ENCODE data around the gene NLRP11. TPM values are rescaled to one million over a fixed set of nuclear protein-coding genes. Genes with fewer than 3 reads are reported as not detected.

Gene NLRP11
- total RNA-seq: not detected
- long read RNA-seq: 0 reads

DNA sequence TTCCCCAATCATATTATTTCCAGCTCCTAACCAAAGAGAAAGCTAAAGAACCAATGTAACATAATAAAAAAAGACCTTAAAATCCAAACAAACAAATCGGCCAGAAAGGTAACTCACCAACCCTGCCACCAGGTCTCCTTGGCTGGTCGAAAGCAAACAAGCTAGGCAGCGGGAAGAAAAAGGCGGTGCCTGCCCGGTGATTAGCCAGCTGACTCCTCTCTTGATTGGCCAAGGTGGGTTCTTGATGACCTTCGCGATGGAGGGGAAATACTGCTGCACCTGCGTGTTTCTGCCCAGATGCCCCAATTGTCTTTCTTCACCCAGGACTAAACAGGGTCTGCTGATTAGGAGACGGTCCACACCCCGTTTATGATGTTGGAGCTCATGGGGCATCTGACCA, at the start of gene NLRP11:
NLRP11 (minus strand) TSS at position 154 of the 400 bp plus-strand sequence. CDS start 13,825 bp downstream, outside the sequence.
- DNase-seq (ENCODE audit: missing footprints): no peak
- ATAC-seq: no peak
- intact Hi-C loops (cut with DNase I): no loop called here

DNA sequence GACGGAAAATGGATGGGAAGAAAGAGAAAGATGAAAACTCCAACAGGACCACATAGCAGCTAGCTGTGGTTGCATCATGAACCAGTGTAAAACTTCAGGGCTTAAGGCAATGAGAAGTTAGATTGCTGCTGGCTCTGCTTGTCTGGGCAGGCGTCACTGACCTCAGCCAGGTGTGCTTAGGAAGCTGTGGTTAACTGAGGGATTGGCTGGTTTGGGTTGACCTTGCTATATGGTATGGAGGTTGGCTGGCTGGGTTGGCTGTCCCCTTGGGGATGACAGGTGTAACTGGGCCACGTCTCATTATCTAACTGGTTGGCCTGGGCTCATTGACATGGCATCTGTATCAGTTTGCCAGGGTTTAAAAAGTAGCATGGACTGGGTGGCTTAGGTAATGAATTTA, 45.4 kb upstream of the NLRP11 start:
- ATAC-seq (no peak), DNase-seq (ENCODE audit: missing footprints) (no peak)
- intact Hi-C loops (cut with DNase I): no loop called here

DNA sequence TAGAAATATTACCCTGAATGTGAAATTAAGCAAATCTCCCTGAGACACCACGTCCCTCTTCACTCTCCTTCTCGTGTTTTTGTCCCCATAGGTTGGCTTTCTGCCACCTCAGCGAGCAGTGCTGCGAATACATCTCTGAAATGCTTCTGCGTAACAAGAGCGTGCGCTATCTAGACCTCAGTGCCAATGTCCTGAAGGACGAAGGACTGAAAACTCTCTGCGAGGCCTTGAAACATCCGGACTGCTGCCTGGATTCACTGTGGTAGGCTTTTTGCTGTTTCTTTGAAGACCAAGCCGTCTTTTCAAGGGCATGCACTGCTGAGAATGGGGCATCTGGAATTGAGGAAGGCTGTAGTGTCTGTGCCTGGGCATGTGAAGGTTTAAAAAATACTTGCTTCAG, 38.9 kb upstream of the NLRP11 start:
- ATAC-seq: no peak
- intact Hi-C loops (cut with DNase I): no loop called here
- DNase-seq (ENCODE audit: missing footprints): no peak

DNA sequence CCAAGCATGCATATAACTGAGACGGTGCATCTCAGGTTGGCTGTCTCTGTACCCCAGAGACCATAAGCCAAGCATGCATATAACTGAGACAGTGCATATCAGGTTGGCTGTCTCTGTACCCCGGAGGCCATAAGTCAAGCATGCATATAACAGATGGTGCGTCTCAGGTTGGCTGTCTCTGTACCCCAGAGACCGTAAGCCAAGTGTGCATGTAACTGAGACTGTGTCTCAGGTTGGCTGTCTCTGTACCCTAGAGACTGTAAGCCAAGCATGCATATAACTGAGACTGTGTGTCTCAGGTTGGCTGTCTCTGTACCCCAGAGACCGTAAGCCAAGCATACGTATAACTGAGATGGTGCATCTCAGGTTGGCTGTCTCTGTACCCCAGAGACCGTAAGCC, 35.3 kb upstream of the NLRP11 start:
- no peak for ATAC-seq
- DNase-seq (ENCODE audit: missing footprints): no peak
- intact Hi-C loops (cut with DNase I): no loop called here

DNA sequence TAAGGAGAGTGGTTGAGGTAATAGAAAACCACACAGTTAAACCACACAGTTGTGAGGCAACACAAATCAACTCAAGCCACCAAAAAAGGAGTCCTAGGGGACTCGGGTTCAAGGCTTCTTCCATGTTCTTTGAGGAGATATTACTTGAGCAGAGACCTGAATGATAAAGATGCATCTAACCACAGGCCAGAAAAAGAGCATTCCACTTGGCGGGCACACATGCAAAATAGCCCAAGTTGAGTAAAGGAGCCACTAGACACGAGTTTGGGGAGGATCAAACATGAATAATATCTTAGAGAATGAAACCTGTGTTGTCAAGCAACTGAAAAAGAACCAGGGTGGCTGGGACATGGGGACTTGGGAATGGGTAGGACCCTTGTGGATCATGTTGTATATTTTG, 34.7 kb upstream of the NLRP11 start:
- intact Hi-C loops (cut with DNase I): no loop called here
- ATAC-seq (no peak), DNase-seq (ENCODE audit: missing footprints) (no peak)

DNA sequence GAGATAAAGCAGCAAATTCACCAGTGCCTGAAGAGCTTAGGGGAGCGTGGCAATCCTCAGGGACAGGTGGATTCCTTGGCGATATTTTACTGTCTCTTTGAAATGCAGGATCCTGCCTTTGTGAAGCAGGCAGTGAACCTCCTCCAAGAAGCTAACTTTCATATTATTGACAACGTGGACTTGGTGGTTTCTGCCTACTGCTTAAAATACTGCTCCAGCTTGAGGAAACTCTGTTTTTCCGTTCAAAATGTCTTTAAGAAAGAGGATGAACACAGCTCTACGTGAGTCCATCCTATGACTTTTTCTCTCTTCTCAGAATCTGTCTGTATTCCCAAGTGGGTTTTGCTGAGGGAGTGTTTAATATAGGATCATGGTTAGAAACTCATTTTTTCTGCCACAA, 27.2 kb upstream of the NLRP11 start:
- intact Hi-C loops (cut with DNase I): no loop called here
- ATAC-seq (no peak), DNase-seq (ENCODE audit: missing footprints) (no peak)

DNA sequence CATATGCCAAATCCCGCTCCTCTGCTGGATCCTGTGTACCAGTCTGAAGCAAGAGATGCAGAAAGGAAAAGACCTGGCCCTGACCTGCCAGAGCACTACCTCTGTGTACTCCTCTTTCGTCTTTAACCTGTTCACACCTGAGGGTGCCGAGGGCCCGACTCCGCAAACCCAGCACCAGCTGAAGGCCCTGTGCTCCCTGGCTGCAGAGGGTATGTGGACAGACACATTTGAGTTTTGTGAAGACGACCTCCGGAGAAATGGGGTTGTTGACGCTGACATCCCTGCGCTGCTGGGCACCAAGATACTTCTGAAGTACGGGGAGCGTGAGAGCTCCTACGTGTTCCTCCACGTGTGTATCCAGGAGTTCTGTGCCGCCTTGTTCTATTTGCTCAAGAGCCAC, 26.6 kb upstream of the NLRP11 start:
- intact Hi-C loops (cut with DNase I): no loop called here
- ATAC-seq: no peak

DNA sequence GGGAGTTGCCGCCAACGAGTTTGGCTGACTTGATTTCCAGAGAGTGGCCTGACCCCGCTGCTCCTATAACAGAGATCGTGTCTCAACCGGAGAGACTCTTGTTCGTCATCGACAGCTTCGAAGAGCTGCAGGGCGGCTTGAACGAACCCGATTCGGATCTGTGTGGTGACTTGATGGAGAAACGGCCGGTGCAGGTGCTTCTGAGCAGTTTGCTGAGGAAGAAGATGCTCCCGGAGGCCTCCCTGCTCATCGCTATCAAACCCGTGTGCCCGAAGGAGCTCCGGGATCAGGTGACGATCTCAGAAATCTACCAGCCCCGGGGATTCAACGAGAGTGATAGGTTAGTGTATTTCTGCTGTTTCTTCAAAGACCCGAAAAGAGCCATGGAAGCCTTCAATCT, 26.2 kb upstream of the NLRP11 start:
- ATAC-seq (no peak), DNase-seq (ENCODE audit: missing footprints) (no peak)
- intact Hi-C loops (cut with DNase I): no loop called here

More for the DNA sequence above, 26.6 kb upstream of the NLRP11 start:
- DNase-seq (ENCODE audit: missing footprints): no peak

DNA sequence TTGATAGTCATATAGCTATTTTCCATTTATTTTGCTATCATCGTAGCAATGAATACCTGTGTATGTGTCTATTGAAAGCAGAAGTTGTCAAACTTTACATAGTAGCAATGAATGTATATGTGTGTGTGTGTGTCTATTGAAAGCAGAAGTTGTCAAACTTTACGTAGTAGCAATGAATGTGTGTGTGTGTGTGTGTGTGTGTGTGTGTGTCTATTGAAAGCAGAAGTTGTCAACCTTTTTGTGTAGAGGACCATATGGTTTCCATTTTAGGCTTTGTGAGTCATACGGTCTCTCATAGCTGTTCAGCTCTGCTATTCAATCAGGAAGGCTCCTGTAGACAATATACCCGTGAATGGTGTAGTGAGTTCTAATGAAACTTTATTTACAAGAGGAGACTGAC, 25.4 kb upstream of the NLRP11 start:
- DNase-seq (ENCODE audit: missing footprints): no peak
- intact Hi-C loops (cut with DNase I): no loop called here
- ATAC-seq: no peak

DNA sequence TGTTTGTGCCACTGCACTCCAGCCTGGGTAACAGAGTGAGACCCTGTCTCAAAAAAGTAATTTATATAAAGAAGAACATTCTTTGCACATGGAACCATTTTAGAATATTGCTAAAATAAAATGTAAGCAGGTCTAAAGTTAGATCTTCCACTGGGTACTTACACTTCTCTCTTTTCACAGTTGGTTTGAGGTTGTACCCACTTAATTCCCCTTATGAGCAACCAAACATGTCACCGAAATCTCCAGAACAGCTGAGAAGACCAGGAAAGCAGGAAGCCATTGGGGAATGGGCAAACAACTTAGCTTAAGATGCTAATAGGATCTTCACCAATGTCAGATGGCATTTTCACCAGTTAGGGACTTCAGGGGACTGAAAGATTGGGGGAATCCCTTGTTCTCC, 23.4 kb upstream of the NLRP11 start:
- no peak for DNase-seq (ENCODE audit: missing footprints)
- no peak for ATAC-seq
- intact Hi-C loops (cut with DNase I): no loop called here

DNA sequence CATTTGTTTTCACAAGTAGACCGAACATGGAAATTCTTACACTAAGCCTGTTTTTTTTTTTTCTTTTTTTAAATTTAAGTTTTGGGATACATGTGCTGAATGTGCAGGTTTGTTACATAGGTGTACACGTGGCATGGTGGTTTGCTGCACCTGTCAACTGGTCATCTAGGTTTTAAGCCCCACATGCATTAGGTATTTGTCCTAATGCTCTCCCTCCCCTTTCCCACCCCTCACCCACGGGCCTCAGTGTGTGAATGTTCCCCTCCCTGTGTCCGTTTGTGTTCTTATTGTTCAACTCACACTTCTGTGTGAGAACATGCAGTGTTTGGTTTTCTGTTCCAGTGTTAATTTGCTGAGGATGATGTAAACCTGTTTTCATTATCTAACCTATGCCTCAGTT, 7.1 kb upstream of the NLRP11 start:
- intact Hi-C loops (cut with DNase I): no loop called here
- no peak for DNase-seq (ENCODE audit: missing footprints)
- ATAC-seq: no peak

DNA sequence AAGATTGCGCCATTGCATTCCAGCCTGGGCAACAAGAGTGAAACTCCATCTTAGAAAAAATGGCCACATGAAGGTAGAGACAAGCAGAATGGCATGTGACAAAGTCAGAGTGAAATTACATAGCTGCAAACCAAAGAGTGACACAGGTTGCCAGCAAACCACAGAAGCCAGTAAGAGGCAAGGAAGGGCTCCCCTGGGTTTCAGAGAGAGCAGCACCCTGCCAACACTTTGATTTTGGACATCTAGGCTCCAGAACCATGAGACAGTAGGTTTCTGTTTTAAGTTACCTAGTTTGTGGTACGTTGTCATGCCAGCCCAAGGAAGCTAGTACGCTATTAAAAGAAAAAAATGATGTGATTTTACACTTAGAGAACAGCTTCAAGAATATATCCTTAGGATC, 6.5 kb upstream of the NLRP11 start:
- intact Hi-C loops (cut with DNase I): no loop called here
- no peak for DNase-seq (ENCODE audit: missing footprints)
- ATAC-seq: no peak

DNA sequence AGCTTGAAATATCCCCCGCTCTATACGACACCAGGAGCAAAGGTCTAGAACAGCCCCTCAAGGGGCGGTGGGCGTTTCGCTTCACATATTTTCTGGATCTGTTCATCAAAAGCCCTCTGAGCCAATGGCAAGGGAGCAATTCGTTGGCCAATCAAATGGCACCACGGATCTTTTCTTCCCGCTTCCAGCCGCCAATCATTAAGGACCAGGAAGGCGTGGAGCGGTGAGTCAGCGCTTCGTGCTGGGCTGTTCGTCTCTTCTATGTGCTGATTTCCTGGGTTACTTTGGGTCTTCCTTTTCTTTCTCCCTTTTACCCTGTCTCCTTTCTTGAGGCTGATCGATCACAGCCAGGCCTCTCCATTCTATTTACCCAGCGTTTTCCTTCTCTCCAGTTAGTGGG, 4.5 kb upstream of the NLRP11 start, which contains the start of gene NLRP4:
NLRP4 (plus strand) TSS at position 201 of the 400 bp plus-strand sequence. CDS start 15,541 bp downstream, outside the sequence.
- DNase-seq (ENCODE audit: missing footprints) (no peak), ATAC-seq (no peak)
- intact Hi-C loops (cut with DNase I): no loop called here

DNA sequence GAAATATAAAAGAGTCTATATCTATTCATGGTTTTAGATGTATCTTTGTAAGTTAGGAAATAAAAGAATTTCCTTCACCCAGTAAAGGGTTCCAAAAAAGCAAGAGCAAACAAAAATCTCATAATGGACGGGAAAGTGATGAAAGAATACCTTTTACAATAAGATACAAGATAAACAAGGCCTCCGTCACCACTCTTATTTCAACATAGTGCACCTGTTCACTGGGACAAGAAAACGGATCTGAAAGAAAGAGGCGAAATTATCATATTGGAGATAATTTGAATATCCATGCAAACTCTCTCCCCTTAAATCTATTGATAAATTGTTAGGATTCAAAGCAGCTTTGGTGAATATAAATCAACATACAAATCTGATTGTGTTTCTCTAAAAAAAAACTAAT, 877 bp upstream of the NLRP11 start:
- DNase-seq (ENCODE audit: missing footprints) (no peak), ATAC-seq (no peak)
- intact Hi-C loops (cut with DNase I): no loop called here

DNA sequence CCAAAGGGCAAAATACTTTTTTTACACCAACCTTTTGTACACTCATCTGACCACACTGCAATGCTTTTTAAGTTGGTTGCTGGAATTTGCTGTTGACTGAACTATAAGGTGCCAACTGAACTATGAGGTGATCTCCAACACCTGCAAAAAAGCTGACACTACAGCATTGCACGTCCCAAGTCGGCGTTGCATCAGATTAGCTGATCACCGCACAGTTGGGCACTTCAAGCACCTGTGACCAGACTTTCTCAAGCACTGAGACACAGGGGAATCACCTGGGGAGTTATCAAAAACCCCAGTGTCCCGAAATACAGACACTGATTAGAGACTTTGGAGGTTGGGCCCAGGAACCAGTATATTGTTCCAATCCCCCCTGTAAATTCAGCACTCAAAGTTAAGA, 1.1 kb downstream of the NLRP11 start:
- DNase-seq (ENCODE audit: missing footprints) (no peak), ATAC-seq (no peak)
- intact Hi-C loops (cut with DNase I): no loop called here

DNA sequence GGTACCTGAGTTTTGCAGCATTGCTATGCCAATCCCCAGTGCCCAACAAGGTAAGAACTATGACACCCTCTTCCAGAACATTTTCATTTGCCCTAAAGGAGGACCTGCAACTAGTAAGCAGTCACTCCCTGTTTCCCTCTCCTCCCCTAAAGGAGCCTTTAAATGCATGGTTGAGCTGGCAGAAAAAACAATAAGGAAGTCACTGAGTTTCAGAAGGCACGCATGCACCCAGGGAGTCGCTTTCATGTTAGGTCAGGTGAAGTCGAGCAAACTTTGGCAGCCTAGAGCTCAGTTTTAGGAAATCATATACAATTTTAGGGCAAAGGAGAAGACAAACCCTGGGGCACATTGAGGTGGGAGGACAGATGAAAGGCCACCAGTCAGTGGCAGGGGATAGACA, 11.8 kb downstream of the NLRP11 start:
- no peak for ATAC-seq
- intact Hi-C loops (cut with DNase I): no loop called here
- DNase-seq (ENCODE audit: missing footprints): no peak

DNA sequence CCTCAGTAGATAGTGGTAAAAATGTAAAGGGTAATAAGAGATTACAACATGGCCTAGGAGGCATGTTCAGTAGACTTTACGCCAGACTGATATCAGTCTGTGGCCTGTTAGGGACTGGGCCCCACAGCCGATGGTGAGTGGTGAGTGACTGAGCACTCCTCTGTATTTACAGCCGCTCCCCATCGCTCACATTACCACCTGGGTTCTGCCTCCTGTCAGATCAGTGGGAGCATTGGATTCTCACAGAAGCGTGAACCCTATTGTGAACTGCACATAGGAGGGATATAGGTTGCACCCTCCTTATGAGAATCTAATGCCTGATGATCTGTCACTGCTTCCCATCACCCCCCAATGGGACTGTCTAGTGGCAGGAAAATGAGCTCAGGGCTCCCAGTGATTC, 17.9 kb downstream of the NLRP11 start:
- intact Hi-C loops (cut with DNase I): no loop called here
- DNase-seq (ENCODE audit: missing footprints) (no peak), ATAC-seq (no peak)

DNA sequence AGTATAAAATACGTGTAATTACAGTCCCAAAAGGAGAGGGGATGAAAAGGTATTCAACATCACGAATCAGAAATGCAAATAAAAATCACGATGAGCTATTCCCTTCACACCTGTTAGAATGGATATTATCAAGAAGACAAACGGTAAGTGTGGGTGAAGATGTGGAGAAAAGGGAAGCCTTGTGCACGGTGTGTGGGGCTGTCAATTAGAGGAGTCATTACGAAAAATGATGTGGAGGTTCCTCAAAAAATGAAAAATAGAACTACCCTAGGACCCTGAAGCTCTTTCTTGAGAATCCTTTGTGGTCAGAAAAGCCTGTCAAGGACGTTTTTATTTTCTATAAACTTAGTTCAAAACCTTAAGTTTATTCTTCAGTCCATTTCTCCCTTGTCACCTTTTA, 19.4 kb downstream of the NLRP11 start:
- ATAC-seq (no peak), DNase-seq (ENCODE audit: missing footprints) (no peak)
- intact Hi-C loops (cut with DNase I): no loop called here

DNA sequence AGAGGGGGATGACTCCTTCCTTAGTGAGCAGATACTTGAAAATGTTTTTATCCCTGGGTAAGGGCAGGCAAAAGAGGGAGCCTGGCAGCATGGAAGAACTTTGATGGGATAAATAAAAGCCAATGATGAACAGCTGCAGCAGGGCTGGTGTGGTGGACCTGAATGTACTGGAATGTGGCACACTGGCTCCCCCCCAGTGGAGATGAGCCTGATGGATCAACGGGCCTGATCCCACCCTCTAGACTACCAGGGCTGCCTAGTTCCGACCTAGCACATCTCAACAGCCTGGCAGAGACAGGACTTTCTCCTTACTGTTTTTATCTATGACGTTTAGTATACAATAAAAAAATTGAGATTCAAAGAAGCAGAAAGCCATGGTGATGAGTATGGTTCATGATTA, 20.5 kb downstream of the NLRP11 start:
- DNase-seq (ENCODE audit: missing footprints) (no peak), ATAC-seq (no peak)
- intact Hi-C loops (cut with DNase I): no loop called here

DNA sequence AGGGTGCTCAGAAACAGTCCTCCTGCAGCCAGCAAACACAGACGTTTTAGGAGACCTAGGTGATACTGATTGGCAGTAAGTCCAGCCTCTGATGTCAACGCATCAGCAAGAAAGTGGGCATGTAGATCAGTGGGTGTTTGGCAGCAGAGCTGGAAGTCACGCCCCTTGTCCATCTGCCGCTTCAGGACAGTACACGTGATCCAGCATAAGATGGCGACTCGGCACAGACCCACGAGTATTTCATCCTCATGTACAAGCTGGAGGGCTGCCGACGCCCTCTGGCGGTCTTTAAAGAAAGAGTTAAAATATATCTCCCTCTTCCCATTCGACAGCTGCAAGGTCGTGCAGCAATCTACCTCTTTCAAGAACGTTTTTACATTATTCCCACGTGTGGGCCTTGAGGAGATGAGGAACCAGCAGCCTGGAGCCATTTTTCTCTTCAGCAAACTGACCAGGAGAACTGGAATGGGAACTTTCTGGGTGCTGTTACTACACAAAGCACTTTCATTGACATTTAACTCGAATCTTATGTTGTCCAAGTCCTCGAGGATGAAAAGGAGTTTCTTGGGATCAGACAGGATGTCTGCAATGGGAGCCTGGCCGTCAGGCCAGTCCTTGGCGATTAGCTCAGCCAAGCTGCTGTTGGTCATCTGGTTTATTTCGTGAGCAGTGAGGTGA, 22.3 kb downstream of the NLRP11 start:
- no peak for DNase-seq (ENCODE audit: missing footprints)
- ATAC-seq: no peak
- intact Hi-C loops (cut with DNase I): loop anchor here (5.0 kb wide), 1 partner anchor 177 kb away; no protein-coding TSS in a partner anchor

DNA sequence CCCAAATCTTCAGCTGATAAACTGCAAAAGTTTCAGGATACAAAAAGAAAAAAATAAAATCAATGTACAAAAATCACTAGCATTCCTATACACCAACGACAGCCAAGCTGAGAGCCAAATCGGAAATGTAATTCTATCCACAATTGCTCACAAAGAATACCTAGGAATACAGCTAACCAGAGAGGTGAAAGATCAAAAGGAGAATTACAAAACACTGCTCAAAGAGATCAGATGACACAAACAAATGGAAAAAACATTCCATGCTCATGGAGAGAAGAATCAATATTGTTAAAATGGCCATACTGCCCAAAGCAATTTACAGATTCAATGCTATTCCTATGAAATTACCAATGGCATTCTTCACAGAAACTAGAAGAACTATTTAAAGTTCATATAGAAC, 29.5 kb downstream of the NLRP11 start:
- no peak for ATAC-seq
- intact Hi-C loops (cut with DNase I): no loop called here
- DNase-seq (ENCODE audit: missing footprints): no peak

Data from Right ventricle myocardium inferior (tissue), 1 donor.